MCF 10A (cell line): Measurements from ENCODE around the gene RPS19BP1. TPM values are rescaled to one million over a fixed set of nuclear protein-coding genes. Genes with fewer than 3 reads are reported as not detected.
A peak's percentile ranks its signal among the peaks of the same experiment; 100 is the strongest.

Experiments
- BruUV-seq: library from RNA; stranded (reverse); fragments of 400-500 nt; replicated peaks from 2 replicates; lab custom pipeline; 2021; lab: Mats Ljungman, UMichigan
- CTCF ChIA-PET: fragments of 300-600 bp; sonication (Branson Sonifier 250); formaldehyde crosslinking; extraction: SDS; loops from one replicate; lab custom pipeline; 2021; ENCODE audit warnings: antibody characterized with exemption, inconsistent platforms; lab: Yijun Ruan, JAX
- POLR2A ChIA-PET: fragments of 300-600, 350-650 bp; sonication (Branson Sonifier 250); formaldehyde crosslinking; extraction: SDS; loops from one replicate; lab custom pipeline; 2020; ENCODE audit warnings: antibody characterized with exemption, inconsistent platforms; lab: Yijun Ruan, JAX
- DNase-seq: peaks from one replicate; pipeline ENCODE4 v3.0.0-alpha.2; 2018; ENCODE audit not compliant: unreplicated experiment
- H3K27ac Mint-ChIP-seq: one replicate; pipeline ENCODE4 v1.8.0; 2022; ENCODE audit warnings: mild to moderate bottlenecking, low read depth, mixed read lengths; ENCODE audit not compliant: unreplicated experiment
- H3K27me3 Mint-ChIP-seq: one replicate; pipeline ENCODE4 v1.8.0; 2022; ENCODE audit warnings: mixed read lengths; ENCODE audit not compliant: insufficient read depth, unreplicated experiment
- H3K36me3 Mint-ChIP-seq: one replicate; pipeline ENCODE4 v1.8.0; 2022; ENCODE audit warnings: mild to moderate bottlenecking, moderate library complexity, mixed read lengths; ENCODE audit not compliant: insufficient read depth, unreplicated experiment
- H3K4me1 Mint-ChIP-seq: one replicate; pipeline ENCODE4 v1.8.0; 2022; ENCODE audit warnings: mixed read lengths; ENCODE audit not compliant: insufficient read depth, unreplicated experiment
- H3K4me3 Mint-ChIP-seq: one replicate; pipeline ENCODE4 v1.8.0; 2022; ENCODE audit warnings: mild to moderate bottlenecking, moderate library complexity, mixed read lengths; ENCODE audit not compliant: unreplicated experiment
- H3K9me3 Mint-ChIP-seq: one replicate; pipeline ENCODE4 v1.8.0; 2022; ENCODE audit warnings: mixed read lengths; ENCODE audit not compliant: unreplicated experiment
- CTCF ChIP-seq: fragments of 200-600 bp; IDR thresholded peaks from one replicate; pipeline ENCODE4 v1.8.0; 2022; ENCODE audit warnings: antibody characterized with exemption, mild to moderate bottlenecking; ENCODE audit not compliant: unreplicated experiment
- intact Hi-C: fragments of 100-400 bp; cut with micrococcal nuclease; formaldehyde crosslinking; loops from 2 replicates; pipeline ENCODE4 v1.14.1; 2022
- total RNA-seq: library from RNA; stranded (reverse); gene quantifications from 2 replicates; pipeline ENCODE4 v1.2.3, GENCODE V29; 2022

RPS19BP1 gene
- total RNA-seq, 1 experiment from 2014 or later: 104 TPM

- TSS peak; percentile 59 for BruUV-seq
- Mint-ChIP-seq H3K9me3 (no peaks in the 10 kb centered on the region), H3K27me3 (no peaks in the 10 kb centered on the region), H3K4me1 (peaks cover 24% of the 10 kb centered on the region), H3K36me3 (peaks cover 79% of the 10 kb centered on the region), H3K27ac (peak within 1 kb of the TSS; percentile 100), H3K4me3 (peak within 1 kb of the TSS; percentile 93)
- ChIA-PET CTCF (interaction anchor here (0.6 to 1.4 kb wide), 3 partner anchors 9 to 737 kb away, joined by 3 to 9 read pairs (median 4); no protein-coding TSS in a partner anchor), POLR2A (interaction anchor here (0.5 to 6.1 kb wide), 47 partner anchors 9 to 1738 kb away, joined by 3 to 102 read pairs (median 5); partner anchors contain the start of genes ADSL, CBX6, MIEF1 and RPL3)
- peak; percentile 62 for DNase-seq
- intact Hi-C loops: loop anchor here (2.0 to 10.0 kb wide), 3 partner anchors 18 to 346 kb away; partner anchors contain the start of genes MIEF1 and RPL3
- TF ChIP-seq CTCF: no peak
Measured at GRCh38 chr22:39520226-39521105, 12.1 kb downstream of the RPS19BP1 start, which contains the start of gene ATF4. Gene ATF4 (plus strand): TSS chr22:39520562. CDS start chr22:39521446, 884 bp downstream.

DNA sequence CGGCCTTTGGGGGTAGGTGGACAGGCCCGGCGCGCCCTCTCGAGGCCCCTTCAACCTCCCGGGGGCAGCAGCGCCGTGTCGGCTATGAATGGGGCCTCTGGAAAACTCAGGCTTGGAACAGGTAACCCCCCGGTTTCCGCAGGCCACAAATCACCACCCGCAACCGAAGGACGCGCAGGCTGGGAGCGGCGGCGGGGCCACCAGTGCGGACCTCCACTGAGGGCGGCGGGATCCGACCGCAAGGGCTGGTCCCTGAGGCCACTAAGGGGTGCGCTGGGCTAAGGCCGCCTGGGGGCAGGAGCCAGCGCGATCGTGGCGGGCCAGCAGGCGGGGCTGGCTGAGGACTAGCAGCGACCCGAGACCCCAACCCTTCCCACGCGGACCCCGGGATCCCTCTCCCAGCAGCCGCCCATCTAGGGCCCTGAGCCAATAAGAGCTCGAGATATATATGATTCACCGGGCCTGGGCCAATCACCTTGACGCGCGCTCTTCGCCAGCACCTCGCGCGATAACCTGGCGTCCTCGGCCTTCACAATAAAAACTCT, 12.8 kb downstream of the RPS19BP1 start:
- POLR2A ChIA-PET: interaction anchor here (0.5 to 6.1 kb wide), 45 partner anchors 8 to 1739 kb away, joined by 3 to 102 read pairs (median 5); partner anchors contain the start of genes ADSL, CBX6, MIEF1 and RPL3
- Mint-ChIP-seq H3K4me1 (peaks cover 21% of the 10 kb centered on the region), H3K36me3 (peaks cover 79% of the 10 kb centered on the region), H3K27me3 (no peaks in the 10 kb centered on the region), H3K9me3 (no peaks in the 10 kb centered on the region), H3K4me3 (peak overlapping the region; percentile 93), H3K27ac (peak overlapping the region; percentile 100)
- peak; percentile 98 for DNase-seq
- peak; percentile 22 for TF ChIP-seq CTCF
- CTCF ChIA-PET: interaction anchor here (0.5 to 1.4 kb wide), 4 partner anchors 9 to 824 kb away, joined by 3 to 9 read pairs (median 4); no protein-coding TSS in a partner anchor
- BruUV-seq: no TSS peak
- intact Hi-C loops: loop anchor here (2.0 to 10.0 kb wide), 3 partner anchors 17 to 345 kb away; partner anchors contain the start of genes MIEF1 and RPL3

- TF ChIP-seq CTCF: no peak
- Mint-ChIP-seq H3K27me3 (no peaks in the 10 kb centered on the region), H3K36me3 (peaks cover 79% of the 10 kb centered on the region), H3K9me3 (no peaks in the 10 kb centered on the region), H3K4me3 (peak overlapping the region; percentile 93), H3K4me1 (peaks cover 17% of the 10 kb centered on the region), H3K27ac (peak overlapping the region; percentile 100)
- no peak for DNase-seq
- intact Hi-C loops: no loop called here
- BruUV-seq: TSS peak; percentile 82
- ChIA-PET POLR2A (interaction anchor here (0.6 to 6.1 kb wide), 36 partner anchors 8 to 1104 kb away, joined by 3 to 102 read pairs (median 6); partner anchors contain the start of genes ADSL, CBX6, MIEF1 and RPL3), CTCF (interaction anchor here (0.5 to 3.7 kb wide), 4 partner anchors 11 to 825 kb away, joined by 3 to 19 read pairs (median 4); no protein-coding TSS in a partner anchor)
Measured at GRCh38 chr22:39518996-39519680, 13.4 kb downstream of the RPS19BP1 start.
